ENCODE measurements around the gene ENO3.
"Not testable (repeated sequence)": the region's sequence is repeated elsewhere in the genome, so short reads cannot be mapped to it uniquely, and the experiment has no call there.

ENO3 gene

DNA sequence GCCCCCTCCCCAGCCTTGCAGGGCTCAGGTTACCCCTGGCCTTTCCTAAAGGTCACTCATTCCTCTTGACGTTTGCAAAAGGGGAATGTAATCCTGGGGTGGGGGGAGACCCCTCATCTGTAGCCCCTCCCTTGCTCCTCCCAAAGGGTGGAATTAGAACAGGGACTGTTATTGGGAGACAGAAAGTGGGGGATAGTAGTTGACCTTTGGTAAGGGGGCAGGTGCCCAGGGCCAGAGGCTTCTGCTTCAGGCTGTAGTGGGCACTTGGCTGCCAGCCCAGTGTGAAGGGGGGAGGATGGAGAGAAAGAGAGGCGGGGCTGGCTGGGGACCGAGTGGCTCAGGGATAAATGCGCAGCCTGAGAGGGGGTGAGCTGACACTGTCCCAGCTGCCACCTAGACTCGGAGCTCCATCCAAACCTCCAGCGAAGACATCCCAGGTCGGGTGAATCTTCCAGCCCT, at the start of gene ENO3:
TSS of gene ENO3 (plus strand) at position 374 of the 459 bp plus-strand sequence. CDS start 711 bp downstream, outside the sequence.
- no peak for DNase-seq (ENCODE audit: low read depth)

DNA sequence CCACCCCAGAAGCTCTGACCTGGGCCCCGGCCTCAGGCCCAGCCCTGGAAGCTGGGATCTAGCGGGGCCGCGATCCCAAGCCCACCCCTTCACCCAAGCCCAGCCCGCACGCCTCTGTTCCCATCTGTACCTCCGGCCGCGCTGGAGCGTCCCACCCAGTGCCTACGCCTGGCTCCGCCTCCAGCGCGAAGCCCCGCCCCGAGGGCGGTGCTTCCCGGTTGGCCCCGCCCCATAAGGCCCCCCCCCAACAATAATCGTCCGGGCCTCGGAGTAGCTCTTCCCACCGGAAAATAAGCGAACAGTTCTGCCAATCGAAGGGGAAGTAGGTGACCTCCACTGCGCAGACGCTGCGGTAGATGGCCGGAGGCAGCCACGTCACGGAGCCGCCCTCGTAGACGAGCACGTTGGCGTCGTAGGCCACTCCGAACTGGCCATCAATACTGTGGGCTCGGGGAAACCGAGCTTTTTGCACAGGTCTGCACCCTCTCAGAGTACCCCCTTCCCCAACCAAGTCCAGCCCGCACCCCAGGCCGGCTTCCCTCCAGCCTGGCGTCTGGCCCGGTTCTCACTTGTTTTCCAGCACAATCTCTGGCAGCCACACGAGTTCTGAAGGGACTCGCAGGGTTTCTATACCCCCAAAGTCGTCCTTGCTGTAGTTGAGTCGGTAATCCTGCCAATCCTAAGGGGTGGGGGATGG, 49.1 kb upstream of the ENO3 start:
- no peak for DNase-seq (ENCODE audit: low read depth)

DNA sequence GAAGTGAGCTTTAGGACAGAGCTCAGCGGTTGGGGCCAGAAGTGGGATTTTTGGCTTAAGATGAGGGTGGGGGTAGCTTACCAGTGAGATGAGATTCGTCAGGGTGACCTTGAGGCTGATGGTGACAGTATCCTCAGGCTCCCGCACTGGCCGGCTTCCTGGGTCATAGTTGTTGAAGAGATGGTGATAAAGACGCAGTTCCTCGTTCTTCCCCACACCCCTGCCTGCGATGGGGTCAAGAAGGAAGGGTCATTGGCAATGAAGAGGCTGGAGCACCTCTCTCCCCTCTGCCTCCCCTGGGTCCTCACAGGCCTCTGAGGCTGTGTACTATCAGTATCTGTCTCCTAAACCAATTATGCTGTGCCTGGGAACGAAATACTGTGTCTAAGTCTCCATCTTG, 48.4 kb upstream of the ENO3 start:
- no peak for DNase-seq (ENCODE audit: low read depth)

DNA sequence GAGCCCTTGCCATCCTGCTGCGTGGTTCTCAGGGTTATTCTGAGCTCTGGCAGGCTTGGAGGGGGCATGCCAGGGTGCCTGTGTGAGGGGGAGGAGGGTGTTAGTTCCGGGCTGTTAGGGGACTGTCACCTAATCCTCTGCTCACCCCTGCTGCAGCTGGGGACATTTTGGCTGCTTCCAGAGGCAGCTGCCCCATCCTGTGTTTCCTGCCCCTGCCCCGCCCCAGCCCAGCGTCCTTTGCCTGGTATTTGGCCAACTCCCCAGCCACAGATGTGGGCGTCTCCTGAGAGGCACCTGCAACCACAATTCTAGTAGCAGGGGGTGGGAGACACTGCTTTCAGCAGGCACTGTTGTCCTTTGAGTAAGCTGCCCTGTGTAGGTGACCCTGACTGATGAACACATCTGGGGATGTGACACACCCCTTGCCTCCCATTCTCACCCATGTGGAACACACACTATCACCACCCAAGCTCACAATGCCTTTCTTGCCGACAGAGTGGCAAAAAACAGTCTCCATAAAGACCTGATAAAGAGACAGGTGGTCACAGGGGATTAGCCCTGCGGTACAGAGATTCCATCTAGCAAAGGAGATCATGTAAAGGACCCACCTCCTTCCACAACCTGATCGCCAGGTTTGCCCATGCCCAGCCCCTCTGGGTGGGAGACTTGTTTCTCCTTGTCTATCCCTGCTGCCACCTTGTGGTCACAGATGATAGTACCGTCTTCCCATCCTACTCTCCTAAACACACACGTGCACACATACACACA, 47.7 kb upstream of the ENO3 start, which contains the start of gene CHRNE:
TSS of gene CHRNE (minus strand) at position 48 of the 768 bp plus-strand sequence. CDS start at position 13, 35 bp downstream.
- peak; percentile 52 for DNase-seq (ENCODE audit: low read depth)

DNA sequence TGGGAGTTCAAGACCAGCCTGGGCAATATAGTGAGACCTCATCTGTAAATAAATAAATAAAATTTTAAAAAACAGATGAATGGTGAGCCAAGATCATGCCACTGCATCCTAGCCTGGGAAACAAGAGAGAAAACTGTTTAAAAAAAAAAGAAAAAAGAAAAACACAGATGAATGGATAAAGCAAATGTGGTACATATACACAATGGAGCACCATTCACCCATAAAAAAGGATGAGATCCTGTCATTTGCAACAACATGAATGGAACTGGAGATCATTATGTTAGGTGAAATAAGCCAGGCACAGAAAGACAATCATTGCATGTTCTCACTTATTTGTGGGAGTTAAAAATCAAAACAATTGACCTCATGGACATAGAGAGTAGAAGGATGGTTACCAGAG, 44.3 kb upstream of the ENO3 start:
- DNase-seq (ENCODE audit: low read depth) = not testable (repeated sequence)

DNA sequence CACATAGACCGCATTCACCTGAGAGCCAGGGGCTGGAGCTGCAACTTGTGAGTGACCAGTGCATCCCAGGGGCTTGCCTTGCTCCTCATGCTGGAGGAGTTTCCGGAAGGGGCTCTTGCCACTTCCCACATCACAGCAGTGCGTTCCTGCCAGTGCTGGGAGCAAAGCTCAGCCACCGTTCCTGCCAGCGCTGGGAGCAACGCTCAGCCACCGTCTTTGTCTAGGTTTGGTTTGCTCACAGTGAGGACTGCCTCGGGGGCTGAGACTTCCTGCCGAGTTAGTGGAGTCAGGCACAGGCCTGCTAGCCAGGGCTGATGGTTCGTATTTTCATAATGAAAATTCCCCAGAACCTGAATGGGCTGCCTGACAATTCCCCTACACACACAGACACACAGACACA, 42.6 kb upstream of the ENO3 start:
- no peak for DNase-seq (ENCODE audit: low read depth)

DNA sequence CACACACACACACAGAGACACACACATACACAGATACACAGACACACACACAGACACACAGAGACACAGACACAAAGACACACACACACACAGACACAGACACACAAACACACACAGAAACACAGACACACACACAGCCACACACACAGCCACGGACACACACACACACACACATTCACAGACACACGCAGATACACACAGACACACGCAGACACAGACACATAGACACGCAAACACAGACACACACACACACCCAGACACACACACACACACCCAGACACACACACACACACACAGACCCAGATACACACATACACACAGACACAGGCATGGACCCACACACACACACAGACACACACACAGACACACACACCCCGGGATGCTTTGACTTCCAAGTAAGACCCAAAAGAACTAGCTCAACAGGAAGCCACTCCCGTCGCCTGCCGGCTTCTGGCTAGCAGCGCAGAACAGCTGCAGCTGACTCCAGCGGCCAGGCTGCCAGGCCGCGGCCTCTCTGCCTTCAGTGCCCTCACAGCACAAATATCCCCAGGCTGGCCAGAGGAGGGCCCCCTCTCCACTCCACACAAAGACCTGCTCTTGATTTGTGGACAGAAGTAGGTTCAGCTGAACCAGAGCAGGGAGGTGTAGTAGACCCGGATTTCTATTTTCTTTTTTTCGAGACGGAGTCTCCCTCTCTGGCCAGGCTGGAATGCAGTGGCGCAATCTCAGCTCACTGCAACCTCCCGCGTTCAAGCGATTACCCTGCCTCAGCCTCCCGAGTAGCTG, 42.0 kb upstream of the ENO3 start:
- DNase-seq (ENCODE audit: low read depth) = no peak

DNA sequence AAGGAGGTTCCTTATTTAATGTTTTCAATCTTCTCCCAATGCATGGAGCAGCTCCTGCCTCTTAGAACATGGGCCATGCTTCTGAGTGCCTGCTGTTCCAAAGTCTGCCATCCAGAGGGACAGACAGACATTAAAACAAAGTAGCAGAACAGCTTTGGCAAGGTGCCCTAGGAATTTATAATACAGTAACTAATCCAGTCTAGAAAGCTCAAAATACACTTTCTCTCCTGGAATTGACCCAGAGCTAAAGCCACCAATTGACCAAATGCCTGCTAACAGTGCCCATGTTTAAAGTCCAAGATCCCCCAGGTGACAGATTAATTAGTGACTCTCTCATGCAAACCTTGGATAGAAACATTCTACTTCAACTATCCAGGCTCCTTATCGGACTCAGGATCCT, 36.9 kb upstream of the ENO3 start:
- no peak for DNase-seq (ENCODE audit: low read depth)

DNA sequence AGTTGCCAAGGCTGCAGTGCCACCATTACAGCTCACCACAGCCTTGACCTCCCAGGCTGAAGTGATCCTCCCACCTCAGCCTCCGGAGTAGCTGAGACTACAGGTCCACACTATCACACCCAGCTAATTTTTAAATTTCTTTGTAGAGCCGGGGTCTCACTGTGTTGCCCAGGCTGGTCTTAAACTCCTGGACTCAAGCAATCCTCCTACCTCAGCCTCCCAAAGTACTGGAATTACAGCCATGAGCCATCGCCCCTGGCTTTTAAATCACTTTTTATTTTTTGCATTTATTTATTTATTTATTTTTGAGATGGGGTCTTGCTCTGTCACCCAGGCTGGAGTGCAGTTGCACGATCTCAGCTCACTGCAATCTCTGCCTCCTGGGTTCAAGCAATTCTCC, 36.4 kb upstream of the ENO3 start:
- DNase-seq (ENCODE audit: low read depth) = not testable (repeated sequence)

DNA sequence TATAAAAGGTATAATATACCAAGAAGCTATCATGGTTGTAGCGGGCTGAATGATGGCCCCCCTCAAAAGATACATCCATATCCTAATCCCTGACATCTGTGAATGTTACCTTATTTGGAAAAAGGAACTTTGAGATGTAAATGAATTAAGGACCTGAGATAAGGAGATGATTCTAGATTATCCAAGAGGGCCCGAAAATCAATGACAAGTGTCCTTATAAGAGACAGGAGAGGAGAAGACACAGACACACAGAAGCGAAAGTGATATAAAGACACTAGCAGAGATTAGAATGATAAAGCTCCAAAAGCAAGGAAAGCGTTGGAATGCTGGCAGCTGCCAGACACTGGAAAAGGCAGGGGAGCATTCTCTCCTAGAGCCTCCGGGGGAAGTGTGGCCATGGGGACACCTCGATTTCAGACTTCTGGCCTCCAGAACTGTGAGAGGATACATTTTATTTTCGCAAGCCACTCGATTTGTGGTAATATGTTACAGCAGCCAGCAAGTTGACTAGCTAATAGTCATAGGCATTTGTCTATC, 31.3 kb upstream of the ENO3 start:
- DNase-seq (ENCODE audit: low read depth) = no peak

DNA sequence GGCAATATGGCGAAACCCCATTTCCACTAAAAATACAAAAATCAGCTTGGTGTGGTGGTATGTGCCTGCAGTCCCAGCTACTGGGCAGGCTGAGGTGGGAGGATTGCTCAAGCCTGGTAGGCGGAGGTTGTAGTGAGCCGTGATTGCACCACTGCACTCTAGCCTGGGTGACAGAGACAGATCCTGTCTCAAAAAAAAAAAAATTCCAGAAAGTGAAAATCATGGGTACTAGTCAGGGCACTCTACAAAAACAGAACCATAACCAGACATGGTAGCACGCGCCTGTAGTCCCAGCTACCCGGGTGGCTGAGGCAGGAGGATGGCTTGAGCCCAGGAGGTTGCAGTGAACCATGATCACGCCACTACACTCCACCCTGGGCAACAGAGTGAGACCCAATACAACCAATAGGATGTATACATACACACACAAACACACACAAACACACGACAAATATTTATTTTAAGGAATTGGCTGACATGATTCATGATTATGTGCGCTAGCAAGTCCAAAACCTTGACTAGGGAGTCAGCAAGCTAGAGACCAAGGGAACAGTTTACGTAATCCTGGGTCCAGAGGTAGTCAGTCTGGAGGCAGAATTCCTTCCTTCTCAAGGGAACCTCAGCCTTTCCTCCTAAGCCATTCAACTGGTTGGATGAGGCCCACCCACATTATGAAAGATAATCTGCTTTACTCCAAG, 30.4 kb upstream of the ENO3 start:
- no peak for DNase-seq (ENCODE audit: low read depth)

DNA sequence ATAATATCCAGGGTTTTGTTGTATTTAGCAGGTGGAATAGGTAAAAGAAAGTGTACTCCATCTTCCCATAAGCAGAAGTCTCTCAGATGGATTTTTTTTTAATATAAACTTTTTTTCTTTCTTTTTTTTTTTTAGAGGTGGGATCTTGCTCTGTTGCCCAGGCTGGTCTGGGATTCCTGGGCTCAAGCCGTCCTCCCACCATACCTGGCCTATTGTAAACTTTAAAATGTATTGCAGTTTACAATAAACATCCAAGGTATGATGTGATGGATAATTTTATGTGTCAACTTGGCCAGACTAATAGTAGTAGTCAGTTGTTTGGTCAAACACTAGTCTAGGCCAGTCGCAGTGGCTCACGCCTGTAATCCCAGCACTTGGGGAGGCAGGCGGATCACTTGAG, 29.6 kb upstream of the ENO3 start:
- no peak for DNase-seq (ENCODE audit: low read depth)

DNA sequence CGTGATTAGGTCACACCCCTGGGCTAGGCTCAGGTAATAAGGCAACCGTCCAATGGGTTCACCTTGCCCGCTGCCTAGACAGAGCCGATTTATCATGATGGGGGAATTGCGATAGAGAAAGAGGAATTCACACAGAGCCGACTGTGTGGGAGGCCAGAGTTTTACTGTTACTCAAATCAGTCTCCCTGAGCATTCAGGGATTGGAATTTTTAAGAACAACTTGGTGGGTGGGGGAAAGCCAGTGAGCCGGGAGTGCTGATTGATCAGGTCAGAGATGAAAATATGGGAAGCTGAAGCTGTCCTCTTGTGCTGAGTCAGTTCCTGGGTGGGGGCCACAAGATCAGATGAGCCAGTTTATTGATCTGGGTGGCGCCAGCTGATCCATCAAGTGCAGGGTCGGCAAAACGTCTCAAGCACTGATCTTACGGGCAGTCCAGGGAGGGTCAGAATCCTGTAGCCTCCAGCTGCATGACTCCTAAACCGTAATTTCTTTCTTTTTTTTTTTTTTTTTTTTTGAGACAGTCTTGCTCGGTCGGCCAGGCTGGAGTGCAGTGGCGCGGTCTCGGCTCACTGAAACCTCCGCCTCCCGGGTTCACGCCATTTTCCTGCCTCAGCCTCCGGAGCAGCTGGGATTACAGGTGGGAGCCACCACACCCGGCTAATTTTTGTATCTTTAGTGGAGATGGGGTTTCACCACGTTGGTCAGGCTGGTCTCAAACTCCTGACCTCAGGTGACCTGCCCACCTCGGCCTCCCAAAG, 24.2 kb upstream of the ENO3 start:
- DNase-seq (ENCODE audit: low read depth) = not testable (repeated sequence)

DNA sequence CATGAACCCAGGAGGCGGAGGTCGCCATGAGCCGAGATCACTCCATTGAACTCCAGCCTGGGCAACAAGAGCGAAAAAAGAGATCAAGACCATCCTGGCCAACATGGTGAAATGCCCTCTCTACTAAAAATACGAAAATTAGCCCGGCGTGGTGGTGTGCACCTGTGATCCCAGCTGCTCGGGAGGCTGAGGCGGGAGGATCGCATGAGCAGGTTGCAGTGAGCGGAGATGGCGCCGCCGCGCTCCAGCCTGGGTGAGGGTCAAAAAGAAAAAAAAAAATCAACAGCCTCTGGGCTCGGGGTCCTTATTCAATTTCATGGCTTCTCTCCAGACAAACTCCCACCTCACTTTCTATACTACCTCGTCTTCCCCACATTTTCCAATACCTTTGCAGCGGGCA, 22.0 kb upstream of the ENO3 start:
- no peak for DNase-seq (ENCODE audit: low read depth)

DNA sequence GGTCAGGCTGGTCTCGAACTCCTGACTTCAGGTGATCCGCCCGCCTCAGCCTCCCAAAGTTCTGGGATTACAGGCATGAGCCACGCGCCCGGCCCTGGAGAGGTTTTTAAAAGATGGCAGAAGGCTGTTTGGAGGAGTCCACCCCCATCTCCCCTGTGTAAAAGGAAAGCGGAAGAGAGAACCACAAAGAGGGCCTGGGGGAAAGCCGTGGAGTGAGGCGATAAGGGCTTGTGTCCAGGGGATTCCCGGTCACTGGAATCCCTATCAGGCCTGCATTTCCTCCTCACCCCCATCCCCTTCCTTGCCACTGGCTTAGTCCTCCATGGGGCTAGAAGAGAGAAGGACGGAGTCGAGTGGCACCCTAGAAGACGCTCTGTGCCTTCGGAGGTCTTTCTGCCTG, 19.0 kb upstream of the ENO3 start, which contains the start of gene GP1BA:
TSS of gene GP1BA (plus strand) at position 315 of the 400 bp plus-strand sequence. CDS start 328 bp downstream, outside the sequence.
- no peak for DNase-seq (ENCODE audit: low read depth)

DNA sequence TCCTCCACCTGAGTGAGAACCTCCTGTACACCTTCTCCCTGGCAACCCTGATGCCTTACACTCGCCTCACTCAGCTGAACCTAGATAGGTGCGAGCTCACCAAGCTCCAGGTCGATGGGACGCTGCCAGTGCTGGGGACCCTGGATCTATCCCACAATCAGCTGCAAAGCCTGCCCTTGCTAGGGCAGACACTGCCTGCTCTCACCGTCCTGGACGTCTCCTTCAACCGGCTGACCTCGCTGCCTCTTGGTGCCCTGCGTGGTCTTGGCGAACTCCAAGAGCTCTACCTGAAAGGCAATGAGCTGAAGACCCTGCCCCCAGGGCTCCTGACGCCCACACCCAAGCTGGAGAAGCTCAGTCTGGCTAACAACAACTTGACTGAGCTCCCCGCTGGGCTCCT, 18.2 kb upstream of the ENO3 start:
- no peak for DNase-seq (ENCODE audit: low read depth)

DNA sequence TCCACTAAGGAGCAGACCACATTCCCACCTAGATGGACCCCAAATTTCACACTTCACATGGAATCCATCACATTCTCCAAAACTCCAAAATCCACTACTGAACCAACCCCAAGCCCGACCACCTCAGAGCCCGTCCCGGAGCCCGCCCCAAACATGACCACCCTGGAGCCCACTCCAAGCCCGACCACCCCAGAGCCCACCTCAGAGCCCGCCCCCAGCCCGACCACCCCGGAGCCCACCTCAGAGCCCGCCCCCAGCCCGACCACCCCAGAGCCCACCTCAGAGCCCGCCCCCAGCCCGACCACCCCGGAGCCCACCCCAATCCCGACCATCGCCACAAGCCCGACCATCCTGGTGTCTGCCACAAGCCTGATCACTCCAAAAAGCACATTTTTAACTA, 17.3 kb upstream of the ENO3 start:
- DNase-seq (ENCODE audit: low read depth) = no peak

DNA sequence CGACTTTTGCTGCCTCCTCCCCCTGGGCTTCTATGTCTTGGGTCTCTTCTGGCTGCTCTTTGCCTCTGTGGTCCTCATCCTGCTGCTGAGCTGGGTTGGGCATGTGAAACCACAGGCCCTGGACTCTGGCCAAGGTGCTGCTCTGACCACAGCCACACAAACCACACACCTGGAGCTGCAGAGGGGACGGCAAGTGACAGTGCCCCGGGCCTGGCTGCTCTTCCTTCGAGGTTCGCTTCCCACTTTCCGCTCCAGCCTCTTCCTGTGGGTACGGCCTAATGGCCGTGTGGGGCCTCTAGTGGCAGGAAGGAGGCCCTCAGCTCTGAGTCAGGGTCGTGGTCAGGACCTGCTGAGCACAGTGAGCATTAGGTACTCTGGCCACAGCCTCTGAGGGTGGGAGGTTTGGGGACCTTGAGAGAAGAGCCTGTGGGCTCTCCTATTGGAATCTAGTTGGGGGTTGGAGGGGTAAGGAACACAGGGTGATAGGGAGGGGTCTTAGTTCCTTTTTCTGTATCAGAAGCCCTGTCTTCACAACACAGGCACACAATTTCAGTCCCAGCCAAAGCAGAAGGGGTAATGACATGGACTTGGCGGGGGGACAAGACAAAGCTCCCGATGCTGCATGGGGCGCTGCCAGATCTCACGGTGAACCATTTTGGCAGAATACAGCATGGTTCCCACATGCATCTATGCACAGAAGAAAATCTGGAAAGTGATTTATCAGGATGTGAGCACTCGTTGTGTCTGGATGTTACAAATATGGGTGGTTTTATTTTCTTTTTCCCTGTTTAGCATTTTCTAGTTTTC, 16.5 kb upstream of the ENO3 start:
- no peak for DNase-seq (ENCODE audit: low read depth)

DNA sequence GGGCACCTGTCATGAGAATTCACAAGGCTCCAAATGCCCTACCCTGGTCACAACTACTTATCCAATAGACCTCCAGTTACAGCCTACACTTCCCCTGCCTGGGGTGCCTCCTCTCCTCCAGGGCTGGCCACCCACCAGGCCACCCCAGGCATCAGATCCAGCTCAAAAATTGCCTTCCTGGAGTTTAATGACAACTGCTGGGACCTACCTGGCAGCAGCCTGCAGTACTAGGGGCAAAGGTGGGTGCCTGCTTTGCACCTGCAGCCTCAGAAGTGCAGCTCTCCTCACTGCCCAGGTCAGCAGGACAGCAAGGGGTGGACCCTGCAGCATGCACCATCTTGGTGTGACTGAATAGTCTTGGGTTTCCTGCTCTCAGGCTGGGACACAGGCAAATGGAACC, 15.3 kb upstream of the ENO3 start:
- no peak for DNase-seq (ENCODE audit: low read depth)

DNA sequence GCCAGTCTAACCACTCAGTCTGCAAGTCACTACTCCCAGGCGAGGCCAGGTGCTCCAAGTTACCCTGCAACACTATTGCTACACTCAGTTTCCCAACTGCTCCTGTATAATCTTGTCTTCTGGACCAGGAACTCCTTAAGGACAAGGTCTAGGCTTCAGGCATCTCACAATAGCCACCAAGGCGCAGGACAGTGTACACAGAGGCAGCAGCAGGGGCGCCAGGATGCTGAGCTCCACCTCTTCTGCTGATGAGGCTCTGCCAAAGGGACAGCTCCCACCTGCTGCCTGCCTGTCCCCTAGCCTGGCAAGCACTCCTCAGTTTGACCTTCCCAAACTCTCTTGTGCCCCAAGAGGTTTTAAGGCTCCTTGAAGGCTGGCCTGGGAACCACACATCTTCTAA, 14.5 kb upstream of the ENO3 start:
- DNase-seq (ENCODE audit: low read depth) = no peak

Data from stimulated activated CD8-positive, alpha-beta memory T cell treated with anti-CD3 and anti-CD28 coated beads, Interleukin-4, amount 100 ng/mL, for 24 hours (primary cell).